Endothelial cell (in vitro differentiated cells): Measurements from ENCODE around the gene MITF. TPM values are rescaled to one million over a fixed set of nuclear protein-coding genes. Genes with fewer than 3 reads are reported as not detected.

Experiments used
- DNase-seq: peaks from one replicate; pipeline ENCODE4 v3.0.0; 2021; ENCODE audit warnings: low spot score
- H3K27ac Mint-ChIP-seq: one replicate; pipeline ENCODE4 v1.8.0; 2021; ENCODE audit warnings: mixed read lengths, inconsistent platforms; ENCODE audit not compliant: unreplicated experiment
- H3K27me3 Mint-ChIP-seq: one replicate; pipeline ENCODE4 v1.8.0; 2021; ENCODE audit warnings: mild to moderate bottlenecking, moderate library complexity, mixed read lengths, inconsistent platforms; ENCODE audit not compliant: unreplicated experiment
- H3K36me3 Mint-ChIP-seq: one replicate; pipeline ENCODE4 v1.8.0; 2021; ENCODE audit warnings: mild to moderate bottlenecking, low read depth, mixed read lengths, inconsistent platforms; ENCODE audit not compliant: unreplicated experiment
- H3K4me1 Mint-ChIP-seq: one replicate; pipeline ENCODE4 v1.8.0; 2021; ENCODE audit warnings: mild to moderate bottlenecking, mixed read lengths, inconsistent platforms; ENCODE audit not compliant: unreplicated experiment
- H3K4me3 Mint-ChIP-seq: one replicate; pipeline ENCODE4 v1.8.0; 2021; ENCODE audit warnings: mild to moderate bottlenecking, mixed read lengths, inconsistent platforms; ENCODE audit not compliant: unreplicated experiment
- H3K9me3 Mint-ChIP-seq: one replicate; pipeline ENCODE4 v1.8.0; 2021; ENCODE audit warnings: mixed read lengths, inconsistent platforms; ENCODE audit not compliant: unreplicated experiment
- total RNA-seq: library from RNA; stranded (reverse); fragmentation: NEBNext Ultra II Directional; extraction: Animal tissue kit (Norgen Biotek cat#: 25700); gene quantifications from one replicate; pipeline ENCODE4 v1.2.1, GENCODE V29; 2021; ENCODE audit not compliant: unreplicated experiment
- TF ChIP-seq, protein P1 (sequence below): fragments of 200-600 bp; sonication (generic); IDR thresholded peaks from one replicate; pipeline ENCODE4 v1.5.0; 2021; ENCODE audit warnings: antibody characterized with exemption; ENCODE audit not compliant: unreplicated experiment

The MITF gene
- total RNA-seq, 1 donor from 2014 or later: 1.7 TPM

DNA sequence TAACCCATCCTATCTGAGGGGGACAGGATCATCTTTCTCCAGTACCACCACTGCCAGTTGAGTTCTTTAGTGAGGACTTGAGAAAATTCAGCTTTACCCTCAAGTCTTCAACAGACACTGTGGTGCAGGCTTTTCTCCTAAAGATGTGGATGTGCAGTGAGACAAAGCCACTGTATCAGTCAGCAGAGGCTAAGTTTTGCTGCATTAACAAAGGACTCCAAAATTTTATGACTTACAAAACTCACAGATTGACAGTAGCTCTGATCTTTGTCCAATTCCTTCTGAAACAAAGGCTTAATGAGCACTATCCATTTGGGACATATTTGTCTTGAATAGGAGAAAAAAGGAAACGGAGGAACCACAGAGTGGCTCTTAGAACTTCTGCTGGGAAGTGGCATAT, 87.9 kb downstream of the MITF start:
- Mint-ChIP-seq H3K4me1 (no peaks in the 10 kb centered on the region), H3K27ac (no peak overlapping the region), H3K27me3 (peaks cover 1% of the 10 kb centered on the region), H3K36me3 (no peaks in the 10 kb centered on the region), H3K9me3 (no peaks in the 10 kb centered on the region), H3K4me3 (no peak overlapping the region)
- DNase-seq: no peak
- TF ChIP-seq, protein P1, sequence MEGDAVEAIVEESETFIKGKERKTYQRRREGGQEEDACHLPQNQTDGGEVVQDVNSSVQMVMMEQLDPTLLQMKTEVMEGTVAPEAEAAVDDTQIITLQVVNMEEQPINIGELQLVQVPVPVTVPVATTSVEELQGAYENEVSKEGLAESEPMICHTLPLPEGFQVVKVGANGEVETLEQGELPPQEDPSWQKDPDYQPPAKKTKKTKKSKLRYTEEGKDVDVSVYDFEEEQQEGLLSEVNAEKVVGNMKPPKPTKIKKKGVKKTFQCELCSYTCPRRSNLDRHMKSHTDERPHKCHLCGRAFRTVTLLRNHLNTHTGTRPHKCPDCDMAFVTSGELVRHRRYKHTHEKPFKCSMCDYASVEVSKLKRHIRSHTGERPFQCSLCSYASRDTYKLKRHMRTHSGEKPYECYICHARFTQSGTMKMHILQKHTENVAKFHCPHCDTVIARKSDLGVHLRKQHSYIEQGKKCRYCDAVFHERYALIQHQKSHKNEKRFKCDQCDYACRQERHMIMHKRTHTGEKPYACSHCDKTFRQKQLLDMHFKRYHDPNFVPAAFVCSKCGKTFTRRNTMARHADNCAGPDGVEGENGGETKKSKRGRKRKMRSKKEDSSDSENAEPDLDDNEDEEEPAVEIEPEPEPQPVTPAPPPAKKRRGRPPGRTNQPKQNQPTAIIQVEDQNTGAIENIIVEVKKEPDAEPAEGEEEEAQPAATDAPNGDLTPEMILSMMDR: no peak

DNA sequence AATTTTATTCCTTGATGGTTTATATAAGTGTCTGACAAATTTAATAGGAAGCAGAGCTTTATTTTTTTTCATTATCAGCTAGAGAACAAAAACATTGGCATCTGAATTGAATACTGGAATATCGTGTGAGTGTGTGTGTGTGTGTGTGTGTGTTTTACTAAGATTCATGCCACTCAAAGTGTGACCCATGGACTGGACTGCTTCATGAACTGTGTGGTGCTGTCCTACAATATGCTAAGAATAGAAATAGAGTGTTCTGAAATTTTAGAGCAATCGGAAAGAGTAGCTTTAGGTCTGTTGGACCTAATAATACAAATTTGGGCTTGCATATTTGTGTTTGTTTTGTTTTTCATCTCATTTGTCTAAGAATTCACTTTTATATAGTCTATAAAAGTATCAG, 89.6 kb downstream of the MITF start:
- no peak for DNase-seq
- Mint-ChIP-seq H3K27me3 (peaks cover 1% of the 10 kb centered on the region), H3K4me3 (no peak overlapping the region), H3K9me3 (no peaks in the 10 kb centered on the region), H3K27ac (no peak overlapping the region), H3K36me3 (no peaks in the 10 kb centered on the region), H3K4me1 (no peaks in the 10 kb centered on the region)
- TF ChIP-seq, protein P1: no peak

DNA sequence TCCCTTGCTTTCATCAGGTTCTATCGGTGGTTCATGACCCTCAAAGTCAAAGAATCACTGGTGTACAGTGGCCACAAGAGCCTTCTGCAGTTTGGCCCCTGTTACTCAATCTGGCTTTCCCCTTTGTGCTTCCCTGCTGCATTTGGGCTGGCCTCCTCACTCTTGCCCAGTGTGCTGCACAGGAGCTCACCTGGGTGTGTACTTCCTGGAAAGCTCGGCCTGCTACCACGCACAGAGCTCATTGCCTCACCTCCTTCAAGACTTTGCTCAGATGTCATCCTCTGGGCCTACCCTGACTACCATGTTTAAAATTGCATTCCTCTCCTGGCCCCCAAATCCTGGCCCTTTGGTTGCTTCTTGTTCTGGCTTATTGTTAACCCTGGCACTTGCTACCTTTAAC, 90.9 kb downstream of the MITF start:
- Mint-ChIP-seq H3K9me3 (no peaks in the 10 kb centered on the region), H3K4me1 (no peaks in the 10 kb centered on the region), H3K4me3 (no peak overlapping the region), H3K27ac (no peak overlapping the region), H3K36me3 (no peaks in the 10 kb centered on the region), H3K27me3 (peaks cover 1% of the 10 kb centered on the region)
- DNase-seq: no peak
- TF ChIP-seq, protein P1: no peak

DNA sequence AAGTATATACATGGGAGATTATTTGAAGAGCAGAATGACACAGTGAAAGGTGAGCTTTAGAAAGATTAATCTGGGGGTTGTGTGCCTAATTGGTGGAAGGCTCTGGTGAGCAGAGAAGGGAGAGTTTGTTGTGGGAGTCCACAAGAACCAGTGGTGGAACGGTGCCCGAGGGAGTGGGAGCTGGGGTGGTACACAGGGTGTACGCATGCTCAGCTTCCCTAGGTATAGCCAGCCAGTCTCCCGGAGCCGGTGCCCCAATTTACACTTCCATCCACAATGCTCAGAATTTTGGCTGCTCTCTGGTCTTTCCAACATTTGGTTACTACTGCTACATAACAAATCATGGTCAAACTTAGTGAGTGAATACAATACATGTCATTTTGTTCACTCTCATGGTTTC, 92.5 kb downstream of the MITF start:
- Mint-ChIP-seq H3K4me3 (no peak overlapping the region), H3K36me3 (no peaks in the 10 kb centered on the region), H3K4me1 (no peaks in the 10 kb centered on the region), H3K9me3 (no peaks in the 10 kb centered on the region), H3K27ac (no peak overlapping the region), H3K27me3 (peaks cover 1% of the 10 kb centered on the region)
- TF ChIP-seq, protein P1: no peak
- no peak for DNase-seq

DNA sequence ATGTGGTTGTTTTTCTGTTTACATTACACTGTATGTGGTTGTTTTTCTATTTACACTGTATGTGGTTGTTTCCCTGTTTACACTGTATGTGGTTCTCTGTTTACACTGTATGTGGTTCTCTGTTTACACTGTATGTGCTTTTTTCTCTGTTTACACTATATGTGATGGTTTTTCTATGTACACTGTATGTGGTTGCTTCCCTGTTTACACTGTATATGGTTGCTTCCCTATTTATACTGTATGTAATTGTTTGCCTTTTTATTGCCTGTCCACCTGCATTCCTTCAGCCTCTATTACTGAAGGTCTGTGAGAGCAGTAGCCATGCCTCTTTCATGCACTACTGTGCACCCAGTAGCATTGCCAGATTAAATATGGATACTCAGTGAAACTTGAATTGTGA, 94.3 kb downstream of the MITF start:
- no peak for DNase-seq
- Mint-ChIP-seq H3K4me1 (no peaks in the 10 kb centered on the region), H3K27me3 (peaks cover 1% of the 10 kb centered on the region), H3K27ac (no peak overlapping the region), H3K9me3 (no peaks in the 10 kb centered on the region), H3K4me3 (no peak overlapping the region), H3K36me3 (no peaks in the 10 kb centered on the region)
- TF ChIP-seq, protein P1: no peak
